GM12891 (cell line): Measurements from ENCODE around the gene FAM53A.

Experiments used
- PAX5 ChIP-seq: IDR thresholded peaks from 2 replicates; pipeline ENCODE4 v1.6.1; 2011; ENCODE audit warnings: low read length, moderate library complexity, mild to moderate bottlenecking; ENCODE audit not compliant: insufficient read depth, severe bottlenecking
- POLR2A ChIP-seq: IDR thresholded peaks from 2 replicates; pipeline ENCODE4 v1.6.1; 2011; ENCODE audit warnings: low read depth, low read length, control low read depth
- POLR2AphosphoS5 ChIP-seq: IDR thresholded peaks from 2 replicates; pipeline ENCODE4 v1.6.1; 2011; ENCODE audit warnings: low read depth, low read length, control low read depth
- POU2F2 ChIP-seq: IDR thresholded peaks from 2 replicates; pipeline ENCODE4 v1.6.1; 2011; ENCODE audit warnings: low read depth, mild to moderate bottlenecking, control low read depth, low read length, moderate library complexity
- SPI1 ChIP-seq: IDR thresholded peaks from 2 replicates; pipeline ENCODE4 v1.6.1; 2011; ENCODE audit warnings: low read depth, low read length, control low read depth
- TAF1 ChIP-seq: IDR thresholded peaks from 2 replicates; pipeline ENCODE4 v1.6.1; 2011; ENCODE audit warnings: low read depth, low read length, control low read depth

DNA sequence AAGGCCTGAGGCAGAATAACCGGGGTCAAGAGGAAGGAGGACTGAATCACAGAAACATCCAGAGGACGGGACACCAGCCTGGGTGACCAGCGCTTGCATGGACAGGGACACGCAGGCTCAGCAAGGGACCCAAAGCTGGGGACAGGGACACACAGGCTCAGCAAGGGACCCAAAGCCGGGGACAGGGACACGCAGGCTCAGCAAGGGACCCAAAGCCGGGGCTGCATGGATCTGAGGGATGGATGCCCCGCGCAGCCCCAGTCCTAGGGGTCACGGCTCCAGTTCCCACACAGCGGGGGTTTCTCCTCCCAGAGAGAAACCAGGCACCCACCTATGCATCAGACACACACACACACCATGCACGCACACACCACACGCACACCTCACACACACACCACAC, 32.5 kb downstream of the FAM53A start:
- no peak for TF ChIP-seq POLR2A
- TF ChIP-seq POU2F2 = no peak
- TF ChIP-seq POLR2AphosphoS5 = no peak
- TF ChIP-seq TAF1 = no peak
- TF ChIP-seq SPI1 = no peak
- TF ChIP-seq PAX5 = no peak
